HG02943 (cell line): ENCODE results near the gene GON4L.
"Not testable (repeated sequence)": the region's sequence is repeated elsewhere in the genome, so short reads cannot be mapped to it uniquely, and the experiment has no call there.

Experiments
- ATAC-seq: cut with Tn5 transposase; IDR thresholded peaks from one replicate; pipeline ENCODE4 v1.9.1; 2021; ENCODE audit warnings: mild to moderate bottlenecking, low read depth, moderate library complexity; ENCODE audit not compliant: unreplicated experiment

The GON4L gene

GRCh38 chr1:155759966-155760630, 96.9 kb downstream of the GON4L start:
- ATAC-seq = no peak

GRCh38 chr1:155759017-155759416, 98.0 kb downstream of the GON4L start:
- ATAC-seq = not testable (repeated sequence)

- ATAC-seq = not testable (repeated sequence)
These were observed 108.9 kb downstream of the GON4L start for GRCh38 chr1:155748141-155748540.

GRCh38 chr1:155747586-155747985, 109.4 kb downstream of the GON4L start:
- not testable (repeated sequence) for ATAC-seq

- ATAC-seq = peak; percentile 82
These were observed 111.5 kb downstream of the GON4L start for GRCh38 chr1:155745284-155746228.

- no peak for ATAC-seq
These were observed 112.2 kb downstream of the GON4L start for GRCh38 chr1:155744711-155745283.

GRCh38 chr1:155741908-155742307, 115.1 kb downstream of the GON4L start:
- no peak for ATAC-seq

- ATAC-seq = no peak
These were observed 116.0 kb downstream of the GON4L start for GRCh38 chr1:155740995-155741394.

GRCh38 chr1:155729031-155729898, 127.7 kb downstream of the GON4L start:
- no peak for ATAC-seq

GRCh38 chr1:155725142-155725541, 131.9 kb downstream of the GON4L start:
- ATAC-seq = no peak

- no peak for ATAC-seq
These were observed 137.3 kb downstream of the GON4L start for GRCh38 chr1:155719703-155720102.

- not testable (repeated sequence) for ATAC-seq
These were observed 138.4 kb downstream of the GON4L start for GRCh38 chr1:155718524-155719115.

- ATAC-seq = no peak
These were observed 140.0 kb downstream of the GON4L start for GRCh38 chr1:155717041-155717440.

GRCh38 chr1:155715777-155716176, 141.2 kb downstream of the GON4L start:
- ATAC-seq = no peak

- not testable (repeated sequence) for ATAC-seq
These were observed 142.0 kb downstream of the GON4L start for GRCh38 chr1:155715056-155715455.

- ATAC-seq = no peak
These were observed 143.9 kb downstream of the GON4L start for GRCh38 chr1:155713075-155713474.

- ATAC-seq = not testable (repeated sequence)
These were observed 144.4 kb downstream of the GON4L start for GRCh38 chr1:155712636-155713035.

GRCh38 chr1:155711457-155711856, 145.6 kb downstream of the GON4L start:
- ATAC-seq = not testable (repeated sequence)

GRCh38 chr1:155709391-155709790, 147.6 kb downstream of the GON4L start:
- no peak for ATAC-seq

GRCh38 chr1:155706139-155706538, 150.9 kb downstream of the GON4L start:
- no peak for ATAC-seq
